Stimulated activated CD4-positive, alpha-beta T cell treated with anti-CD3 and anti-CD28 coated beads, Interleukin-15, amount 100 ng/mL, for 1 hour (primary cell): ENCODE data around the gene LRCH1.
A peak's percentile ranks its signal among the peaks of the same experiment; 100 is the strongest.

Source experiments
- DNase-seq, 2 donors: peaks; one replicate each; pipeline ENCODE4 v3.0.0-alpha.2; 2020; ENCODE audit warnings: low read depth in 1 of 2, low spot score in 1 of 2

Gene LRCH1

DNA sequence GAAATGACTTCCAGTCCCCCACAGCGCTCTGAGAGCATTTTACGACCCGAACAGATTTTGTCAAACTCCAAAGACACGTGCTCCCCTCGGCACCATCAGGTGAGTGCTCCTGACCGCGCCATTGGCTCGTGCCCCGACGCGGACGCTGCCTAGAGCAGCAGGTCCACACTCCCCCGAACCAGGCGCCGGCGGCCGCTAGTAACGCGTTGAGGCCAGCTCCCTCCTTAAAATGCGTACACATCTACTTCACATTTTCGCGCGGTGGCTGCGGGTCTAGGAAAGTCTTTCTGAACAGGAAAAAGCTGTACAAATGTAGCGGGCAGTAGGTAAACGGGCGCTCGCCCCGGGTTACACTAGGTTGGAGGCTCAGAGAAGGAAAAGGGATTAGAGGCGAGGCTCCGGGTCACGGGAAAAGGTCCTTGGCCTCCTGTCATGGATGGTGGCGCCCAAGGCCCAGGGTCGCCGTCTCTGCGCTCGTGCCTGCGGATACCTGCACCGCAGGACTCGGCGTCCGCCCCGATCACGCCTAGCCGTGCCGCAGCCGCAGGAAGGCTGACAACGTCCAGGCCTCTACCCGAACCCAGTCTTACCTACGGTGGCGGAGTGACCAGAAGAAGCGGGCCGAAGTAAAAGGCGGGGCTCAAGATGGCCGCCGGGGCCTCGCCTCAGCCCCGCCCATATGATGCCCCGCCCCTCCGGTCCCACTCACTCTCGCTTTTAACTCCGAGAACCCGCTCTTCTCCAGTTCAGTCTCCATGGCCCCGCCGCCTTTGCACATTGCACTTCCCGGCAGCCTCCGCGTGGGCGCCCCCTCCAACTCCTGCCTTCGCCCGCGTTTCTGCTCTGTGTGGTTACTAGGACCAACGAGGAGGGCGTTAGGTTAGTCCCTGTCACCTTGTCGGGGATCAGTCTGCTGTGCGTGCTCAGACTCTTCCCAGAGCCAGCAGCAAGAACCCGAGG is 243.8 kb downstream of the LRCH1 start, which contains the start of gene ESD:
ESD (minus strand) TSS at position 647 of the 960 bp plus-strand sequence. CDS start 5,748 bp downstream, outside the sequence.
- peak; percentile 73 to 92 for DNase-seq

DNA sequence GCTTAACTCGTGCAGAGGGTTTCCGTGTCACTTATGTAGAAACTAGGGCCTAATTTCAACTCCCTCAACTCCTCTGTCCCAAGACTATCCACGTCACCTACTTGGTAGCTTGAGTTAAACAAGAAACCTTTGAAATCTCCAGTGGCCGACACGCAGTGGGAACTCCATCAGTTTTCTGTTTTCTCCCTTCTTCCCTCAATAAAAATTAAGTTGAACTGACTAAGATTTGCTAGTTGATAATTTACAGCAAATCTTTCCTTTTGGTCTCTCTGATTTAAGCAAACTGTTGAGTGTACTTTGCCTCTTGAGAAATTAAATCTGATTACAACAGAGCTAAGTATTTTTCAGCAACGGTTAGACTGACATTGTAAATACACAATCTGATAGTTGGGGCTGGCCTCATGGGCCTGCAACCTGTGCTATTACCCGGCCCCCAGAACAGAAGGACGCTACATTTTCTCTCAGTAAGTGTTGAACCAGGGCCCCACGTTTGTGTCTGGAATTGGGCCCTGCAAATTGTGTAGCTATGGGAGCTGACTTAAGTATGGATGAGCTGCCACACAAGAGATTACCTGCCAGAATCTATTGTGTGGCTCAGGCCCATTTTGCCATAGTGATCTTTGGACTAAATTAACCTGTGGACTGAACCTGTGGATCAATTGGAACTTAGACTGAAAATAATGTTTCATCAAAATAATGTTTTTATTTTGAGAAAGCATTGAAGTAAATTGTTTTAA is 244.7 kb downstream of the LRCH1 start:
- DNase-seq, result no peak

- DNase-seq, result no peak
Measured at GRCh38 chr13:46799139-46799538, 246.2 kb downstream of the LRCH1 start.

GRCh38 chr13:46801858-46802257 is 248.9 kb downstream of the LRCH1 start:
- no peak for DNase-seq
